PC-9 (cell line): Measurements from ENCODE around the gene LAYN.

Experiments used
- CTCF ChIP-seq: fragments of 200-600 bp; sonication (generic); conservative IDR thresholded peaks from 2 replicates; pipeline ENCODE4 v1.6.1; 2017; ENCODE audit warnings: mixed run types, antibody characterized with exemption, mild to moderate bottlenecking, moderate library complexity
- EZH2 ChIP-seq: fragments of 200-600 bp; sonication (generic); IDR thresholded peaks from 2 replicates; pipeline ENCODE4 v1.8.0; 2017; ENCODE audit warnings: antibody characterized with exemption, low read depth

- TF ChIP-seq EZH2: no peak
- TF ChIP-seq CTCF: no peak
Observed at GRCh38 chr11:111555255-111555654, 14.7 kb downstream of the LAYN start.
